Lower leg skin (tissue), 4 donors: ENCODE data around the gene F2RL1. TPM values are rescaled to one million over a fixed set of nuclear protein-coding genes. Genes with fewer than 3 reads are reported as not detected.
A peak's percentile ranks its signal among the peaks of the same experiment; 100 is the strongest.

Experiments used
- DNase-seq, 2 donors: peaks; one replicate each; pipeline ENCODE4 v3.0.0-alpha.2; 2019; ENCODE audit warnings: low spot score in 2 of 2
- H3K4me3 ChIP-seq: fragments of 200-600 bp; sonication (generic); 2 replicates; pipeline ENCODE4 v1.5.1; 2017; ENCODE audit warnings: mild to moderate bottlenecking, low read depth; ENCODE audit not compliant: poor library complexity, severe bottlenecking
- CTCF ChIP-seq, 3 donors: fragments of 450-650 bp; IDR thresholded peaks; one replicate each; pipeline ENCODE4 v1.5.1; 2016; ENCODE audit warnings: antibody characterized with exemption in 3 of 3, mild to moderate bottlenecking in 3 of 3, moderate library complexity in 2 of 3
- POLR2A ChIP-seq, 2 donors: fragments of 450-650 bp; IDR thresholded peaks; one replicate each; pipeline ENCODE4 v1.6.1; 2016 to 2017; ENCODE audit warnings: antibody characterized with exemption in 2 of 2, mild to moderate bottlenecking in 1 of 2, moderate library complexity in 1 of 2
- WGBS, 2 donors: methylation state at CpG; one replicate each; pipeline ENCODE4 v1.1.5; 2018; 5-methylcytosine and 5-hydroxymethylcytosine counted together
- intact Hi-C: fragments of 100-400 bp; cut with DNase I; formaldehyde crosslinking; loops from one replicate; pipeline ENCODE4 v1.15.0; 2023; ENCODE audit warnings: low total_unique reads
- total RNA-seq, 4 donors: library from RNA; depleted of rRNA; stranded (reverse); fragments of >200 nt; gene quantifications; one replicate each; pipeline ENCODE4 v1.1.0, GENCODE V29; 2016

Gene F2RL1
- total RNA-seq, 4 donors from 2014 or later: 58.1 to 87.1 (median 66.3) TPM

DNA sequence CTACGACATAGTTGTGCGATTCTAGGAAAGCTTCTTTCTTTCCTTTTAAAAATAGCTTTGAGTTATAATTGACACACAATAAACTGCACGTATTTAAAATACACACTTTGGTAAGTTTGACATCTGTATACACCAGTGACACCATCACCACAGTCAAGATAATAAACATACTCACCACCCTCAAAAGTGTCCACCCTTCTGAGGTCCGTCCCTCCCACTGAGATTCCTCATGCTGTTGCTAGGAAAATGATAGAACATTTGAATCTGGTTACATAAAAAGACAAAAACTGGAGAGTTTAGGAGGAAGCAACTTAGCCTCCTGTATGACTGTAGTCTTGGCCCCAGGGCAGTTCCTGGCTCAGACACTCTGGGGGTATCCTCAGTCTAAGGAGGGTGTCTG lies 48.2 kb downstream of the F2RL1 start:
- DNase-seq: no peak
- no peak for TF ChIP-seq CTCF (IDR thresholded peaks at IDR 0.05)
- no peak for TF ChIP-seq POLR2A (IDR thresholded peaks at IDR 0.05)
- intact Hi-C loops: no loop called here
- H3K4me3 ChIP-seq: no peak overlapping the region
- WGBS, 2 donors: 78 to 81% methylated on average over 4 of the region's 4 CpGs

DNA sequence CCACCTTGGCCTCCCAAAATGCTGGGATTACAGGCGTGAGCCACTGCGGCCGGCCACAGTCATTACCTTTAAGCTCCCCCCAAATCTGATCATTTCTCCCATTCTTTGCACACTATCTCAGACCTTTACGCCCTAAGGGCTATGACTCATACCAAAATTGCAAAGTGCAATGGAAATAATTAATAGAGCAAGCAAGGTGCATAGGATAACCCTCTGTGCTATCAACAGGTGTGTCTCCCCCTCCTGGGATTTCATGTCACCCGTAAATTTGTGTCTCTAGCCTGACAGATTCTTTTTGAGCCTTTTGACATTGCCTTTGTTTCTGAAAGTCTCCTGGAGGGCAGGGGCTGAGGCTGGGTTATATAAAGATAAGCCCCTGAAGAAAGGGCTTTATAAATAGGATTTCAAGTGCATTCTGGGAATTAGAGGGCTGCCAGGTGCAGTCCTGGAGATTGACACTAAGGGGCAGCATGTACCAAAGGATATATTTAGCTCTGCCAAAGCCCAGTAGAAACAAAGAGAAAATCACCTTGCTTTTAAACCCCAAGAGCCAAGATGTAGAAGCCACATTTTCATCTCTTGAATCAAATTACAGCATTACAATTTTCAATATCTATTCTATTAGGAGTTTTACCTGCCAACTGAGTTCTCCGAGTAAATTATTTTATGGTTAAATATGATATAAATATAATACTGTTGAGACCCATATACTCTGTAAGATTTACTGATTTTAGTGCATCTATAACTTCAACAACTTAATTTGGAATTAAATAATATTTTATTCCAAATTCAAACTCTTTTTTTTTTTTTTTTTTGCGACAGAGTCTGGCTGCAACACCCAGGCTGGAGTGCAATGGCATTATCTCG lies 49.2 kb downstream of the F2RL1 start:
- TF ChIP-seq POLR2A (IDR thresholded peaks at IDR 0.05): no peak
- TF ChIP-seq CTCF (IDR thresholded peaks at IDR 0.05): no peak
- H3K4me3 ChIP-seq: no peak overlapping the region
- intact Hi-C loops: no loop called here
- peak; percentile 35 to 85 for DNase-seq
- 62 to 66% methylated on average over 8 of the region's 8 CpGs for WGBS, 2 donors

DNA sequence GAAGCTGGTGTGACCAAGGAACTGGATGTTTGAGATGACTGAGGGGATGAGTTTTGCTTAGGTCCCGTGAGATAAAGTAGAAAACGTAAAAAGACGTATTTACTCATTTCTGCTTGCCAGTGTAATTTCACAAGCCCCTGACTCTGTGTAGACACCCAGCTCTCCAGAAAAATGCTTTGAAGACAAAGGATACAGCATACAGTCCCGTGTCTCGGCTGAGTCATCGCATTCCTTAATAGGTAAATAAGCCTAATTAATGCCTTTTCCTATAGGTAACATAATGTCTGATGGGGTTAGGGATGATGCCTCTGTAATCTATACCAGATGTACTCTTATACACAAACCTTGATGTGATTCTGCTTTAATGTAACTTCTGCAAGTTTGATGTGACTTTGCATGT lies 51.2 kb downstream of the F2RL1 start:
- no peak overlapping the region for H3K4me3 ChIP-seq
- TF ChIP-seq POLR2A (IDR thresholded peaks at IDR 0.05) (no peak), CTCF (IDR thresholded peaks at IDR 0.05) (no peak)
- WGBS, 2 donors: 73 to 83% methylated on average over 6 of the region's 6 CpGs
- intact Hi-C loops: no loop called here
- no peak for DNase-seq

DNA sequence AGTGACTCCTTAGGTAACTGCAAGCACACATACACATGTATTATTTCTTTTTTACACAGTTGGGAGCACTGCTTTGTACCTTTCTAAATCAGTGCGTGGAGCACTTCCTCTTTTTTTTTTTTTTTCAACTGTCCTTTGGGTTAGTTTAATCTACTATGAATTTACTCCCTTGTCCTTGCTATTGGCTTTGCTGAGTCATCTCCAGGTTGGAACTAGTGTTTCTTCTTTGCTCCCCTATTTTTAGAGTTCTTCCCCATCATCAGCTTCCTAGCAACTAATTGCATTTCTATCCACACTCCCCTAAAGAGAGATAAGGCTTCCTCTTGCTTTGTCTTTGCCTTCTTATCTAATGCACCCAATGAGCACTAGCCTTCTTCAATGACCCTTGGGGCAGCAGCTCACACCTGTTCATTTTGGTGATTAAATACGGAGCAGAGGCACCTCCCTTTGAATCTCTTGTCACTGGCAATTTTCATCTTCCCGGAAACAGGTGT lies 55.3 kb downstream of the F2RL1 start:
- intact Hi-C loops: no loop called here
- DNase-seq: no peak
- no peak overlapping the region for H3K4me3 ChIP-seq
- 40 to 46% methylated on average over 3 of the region's 3 CpGs for WGBS, 2 donors
- no peak for TF ChIP-seq POLR2A (IDR thresholded peaks at IDR 0.05)
- no peak for TF ChIP-seq CTCF (IDR thresholded peaks at IDR 0.05)

Other genes starting within 250 kb of the F2RL1 start
- 1 to 10 TPM in 3 of 4 donors, under 1 TPM in 1; 0.55 to 1.8 (median 1.2) TPM for gene F2RL2, start 195.6 kb upstream of the F2RL1 start, total RNA-seq
- gene F2R, start 102.9 kb upstream of the F2RL1 start, total RNA-seq: 10 to 100 TPM; 52.4 to 70.9 (median 64.4) TPM
- gene S100Z, start 31.0 kb downstream of the F2RL1 start, total RNA-seq: not detected
- gene CRHBP, start 134.0 kb downstream of the F2RL1 start, total RNA-seq: 1 to 10 TPM in 1 of 4 donors, under 1 TPM in 2, not detected in 1; 0.37 to 2.0 (median 0.72) TPM
- 10 to 100 TPM; 15.0 to 25.0 (median 22.4) TPM for gene AGGF1, start 211.4 kb downstream of the F2RL1 start, total RNA-seq